K562 (cell line): Measurements from ENCODE around the gene GABRR3. TPM values are rescaled to one million over a fixed set of nuclear protein-coding genes. Genes with fewer than 3 reads are reported as not detected.

Experiments used
- ATAC-seq: fragments of 200-7000 bp; cut with Tn5 transposase; 3 replicates; pipeline ENCODE4 v1.9.1; 2020; ENCODE audit warnings: moderate library complexity
- BruUV-seq: library from RNA; stranded (reverse); fragments of 400-500 nt; replicated peaks from 2 replicates; lab custom pipeline; 2021; lab: Mats Ljungman, UMichigan
- CTCF ChIA-PET: fragments of 300-600 bp; formaldehyde crosslinking; extraction: SDS; loops from one replicate; lab custom pipeline; 2021; ENCODE audit warnings: low intra/inter-chr PET ratio; lab: Yijun Ruan, JAX
- POLR2A ChIA-PET: fragments of 300-600, 350-650 bp; sonication (Branson Sonifier 250); formaldehyde crosslinking; extraction: SDS; loops from one replicate; lab custom pipeline; 2021; ENCODE audit warnings: antibody characterized with exemption, inconsistent platforms; lab: Yijun Ruan, JAX
- DNase-seq, 4 experiments: peaks; one replicate each; pipeline versions ENCODE4 v3.0.0 to v3.0.0-alpha.2; 2011 to 2018; ENCODE audit warnings: low spot score in 3 of 4, mixed read lengths in 3 of 4; ENCODE audit errors: extremely low read depth in 1 of 4
- FAIRE-seq: peaks from 2 replicates; lab custom pipeline; 2011; peaks lifted over from hg19 to GRCh38; lab: Jason Lieb, UNC
- H2AFZ ChIP-seq: 2 replicates; pipeline ENCODE4 v1.6.0; 2011; ENCODE audit warnings: low read depth, low read length, control low read depth, inconsistent platforms
- H3K27ac ChIP-seq: fragments of 200-600 bp; 3 replicates; pipeline ENCODE4 v1.8.0; 2011; ENCODE audit warnings: low read depth, mild to moderate bottlenecking, control low read depth, inconsistent platforms, low read length, moderate library complexity, mixed read lengths; ENCODE audit errors: extremely low read depth
- H3K27me3 ChIP-seq, 2 experiments: fragments of 300-600 bp in 1 of 2; 2 replicates in 1 of 2; 3 replicates in 1 of 2; pipeline versions ENCODE4 v1.6.0 to v1.8.0; 2011; ENCODE audit warnings: inconsistent platforms in 2 of 2, low read length in 2 of 2, mild to moderate bottlenecking in 1 of 2, mixed read lengths in 1 of 2, moderate library complexity in 1 of 2; ENCODE audit not compliant: control insufficient read depth in 2 of 2, insufficient read depth in 2 of 2
- H3K36me3 ChIP-seq: fragments of 300-600 bp; 3 replicates; pipeline ENCODE4 v1.8.0; 2011; ENCODE audit warnings: mild to moderate bottlenecking, low read length, inconsistent platforms; ENCODE audit not compliant: control insufficient read depth, insufficient read depth
- H3K4me1 ChIP-seq, 2 experiments: fragments of 200-600 bp in 1 of 2; replicated peaks in 1 of 2; 2 replicates in 1 of 2; 3 replicates in 1 of 2; pipeline versions ENCODE4 v1.5.1 to v1.8.0; 2011; ENCODE audit warnings: inconsistent platforms in 2 of 2, low read length in 2 of 2, mild to moderate bottlenecking in 1 of 2, mixed read lengths in 1 of 2, moderate library complexity in 1 of 2; ENCODE audit not compliant: control insufficient read depth in 2 of 2, insufficient read depth in 2 of 2
- H3K4me2 ChIP-seq: 2 replicates; pipeline ENCODE4 v1.6.1; 2011; ENCODE audit warnings: low read length, control low read depth, inconsistent platforms, mixed read lengths; ENCODE audit not compliant: insufficient read depth
- H3K4me3 ChIP-seq: fragments of 200-600 bp; sonication (generic), shearing (Covaris generic); 2 replicates; pipeline ENCODE4 v1.5.1; 2016; ENCODE audit warnings: control low read depth, inconsistent platforms
- H3K79me2 ChIP-seq: fragments of 200-600 bp; 3 replicates; pipeline ENCODE4 v1.8.0; 2011; ENCODE audit warnings: low read length, inconsistent platforms; ENCODE audit not compliant: control insufficient read depth, insufficient read depth
- H3K9ac ChIP-seq, 2 experiments: 2 replicates each; pipeline versions ENCODE4 v1.6.0 to v1.6.1; 2011; ENCODE audit warnings: low read depth in 2 of 2, low read length in 2 of 2, control low read depth in 1 of 2, inconsistent platforms in 1 of 2, mild to moderate bottlenecking in 1 of 2, mixed read lengths in 1 of 2; ENCODE audit not compliant: insufficient read depth in 1 of 2
- H3K9me1 ChIP-seq: one replicate; pipeline ENCODE4 v1.6.0; 2011; ENCODE audit warnings: inconsistent platforms, mild to moderate bottlenecking, low read length, moderate library complexity; ENCODE audit not compliant: control insufficient read depth, insufficient read depth
- H3K9me3 ChIP-seq: replicated peaks from 2 replicates; pipeline ENCODE4 v1.5.1; 2011; ENCODE audit warnings: low read depth, low read length, inconsistent platforms; ENCODE audit not compliant: control insufficient read depth, insufficient read depth
- H4K20me1 ChIP-seq: replicated peaks from 2 replicates; pipeline ENCODE4 v1.6.1; 2011; ENCODE audit warnings: low read length, inconsistent platforms, mixed read lengths; ENCODE audit not compliant: control insufficient read depth, insufficient read depth
- BDP1 ChIP-seq: IDR thresholded peaks from 3 replicates; pipeline ENCODE4 v1.6.1; 2011; ENCODE audit not compliant: insufficient read length, insufficient read depth
- DDX20 ChIP-seq: fragments of 450-650 bp; IDR thresholded peaks from 2 replicates; pipeline ENCODE4 v1.6.1; 2016; ENCODE audit warnings: missing genetic modification characterization, low read depth, mild to moderate bottlenecking, missing compliant biosample characterization, moderate library complexity
- DMBX1 ChIP-seq: fragments of 250-450 bp; sonication (Bioruptor Pico); IDR thresholded peaks from 2 replicates; pipeline ENCODE4 v1.8.0; 2022; ENCODE audit warnings: inconsistent platforms, mild to moderate bottlenecking, moderate library complexity, borderline replicate concordance
- ETS2 ChIP-seq: IDR thresholded peaks from 2 replicates; pipeline ENCODE4 v1.6.1; 2016; ENCODE audit warnings: borderline replicate concordance, missing genetic modification characterization, mild to moderate bottlenecking, moderate library complexity, missing compliant biosample characterization; ENCODE audit not compliant: poor library complexity, severe bottlenecking
- FOSL1 ChIP-seq: fragments of 200-800 bp; sonication (Bioruptor generic); conservative IDR thresholded peaks from 2 replicates; pipeline ENCODE4 v1.6.1; 2016; ENCODE audit warnings: missing genetic modification characterization, missing compliant biosample characterization
- HLTF ChIP-seq: fragments of 450-650 bp; IDR thresholded peaks from 2 replicates; pipeline ENCODE4 v1.6.1; 2016
- MEF2D ChIP-seq: conservative IDR thresholded peaks from 2 replicates; pipeline ENCODE4 v1.6.1; 2016; ENCODE audit warnings: low read depth, missing genetic modification characterization, missing compliant biosample characterization
- NFRKB ChIP-seq: fragments of 450-650 bp; IDR thresholded peaks from 2 replicates; pipeline ENCODE4 v1.6.1; 2016; ENCODE audit warnings: low read depth
- PCBP1 ChIP-seq: fragments of 200-400 bp; formaldehyde crosslinking; IDR thresholded peaks from 2 replicates; pipeline ENCODE4 v1.6.1; 2018; ENCODE audit warnings: mild to moderate bottlenecking, low read depth, low read length; ENCODE audit not compliant: poor library complexity, severe bottlenecking
- PRMT5 ChIP-seq: sonication (generic); formaldehyde crosslinking; IDR thresholded peaks from 2 replicates; pipeline ENCODE4 v1.5.0; 2020; ENCODE audit warnings: missing genetic modification reagents
- TBL1XR1 ChIP-seq, 2 experiments: IDR thresholded peaks; 2 replicates each; pipeline ENCODE4 v1.6.1; 2012; ENCODE audit warnings: improper control_type of control experiment in 2 of 2, low read length in 2 of 2, mild to moderate bottlenecking in 1 of 2
- THRA ChIP-seq: fragments of 450-650 bp; IDR thresholded peaks from 2 replicates; pipeline ENCODE4 v1.6.1; 2017; ENCODE audit warnings: mild to moderate bottlenecking, moderate library complexity
- ZC3H8 ChIP-seq: fragments of 450-650 bp; IDR thresholded peaks from 2 replicates; pipeline ENCODE4 v1.6.1; 2017
- ZFP30 ChIP-seq: fragments of 250-450 bp; sonication (Bioruptor Pico); IDR thresholded peaks from 2 replicates; pipeline ENCODE4 v1.8.0; 2022; ENCODE audit warnings: moderate library complexity, mild to moderate bottlenecking, inconsistent platforms, borderline replicate concordance
- ZKSCAN8 ChIP-seq: fragments of 200-800 bp; sonication (Bioruptor generic); IDR thresholded peaks from 2 replicates; pipeline ENCODE4 v1.6.1; 2016; ENCODE audit warnings: missing genetic modification characterization, missing compliant biosample characterization
- ZNF134 ChIP-seq: fragments of 250-450 bp; sonication (Bioruptor Pico); conservative IDR thresholded peaks from 2 replicates; pipeline ENCODE4 v1.4.0; 2020
- ZNF384 ChIP-seq: IDR thresholded peaks from 2 replicates; pipeline ENCODE4 v1.6.1; 2012; ENCODE audit warnings: low read depth, low read length, improper control_type of control experiment
- ZNF764 ChIP-seq: fragments of 250-450 bp; sonication (Bioruptor Pico); IDR thresholded peaks from 2 replicates; pipeline ENCODE4 v1.4.0; 2020; ENCODE audit warnings: low read depth, mild to moderate bottlenecking, moderate library complexity
- WGBS: fragments of 100-300 bp; shearing (Covaris generic); methylation state at CpG from one replicate; pipeline ENCODE4 v1.1.6; 2016; ENCODE audit warnings: low coverage, mixed read lengths; ENCODE audit not compliant: insufficient coverage; ENCODE audit errors: missing lambda C conversion rate; 5-methylcytosine and 5-hydroxymethylcytosine counted together
- in situ Hi-C: fragments of 300-500 bp; cut with MboI; formaldehyde crosslinking; loops from 4 replicates; pipeline ENCODE4 v1.15.0; 2018; ENCODE audit warnings: inconsistent platforms, mixed read lengths
- intact Hi-C: fragments of 100-400 bp; cut with micrococcal nuclease; formaldehyde crosslinking; loops from 2 replicates; pipeline ENCODE4 v1.14.2; 2022
- polyA plus RNA-seq, 8 experiments: library from polyadenylated mRNA; depleted of rRNA in 4 of 8; stranded (reverse) in 5 of 8; unstranded in 3 of 8; fragments of >200 nt; fragmentation: Nextera tagmentation in 2 of 8; fragmentation: Illumina TruSeq in 1 of 8; extraction: Ambion mirVana in 2 of 8; extraction: Trizol in 1 of 8; gene quantifications; 2 replicates each; pipeline versions ENCODE4 v1.2.1 to v1.2.3, GENCODE V29; 2011 to 2014; ENCODE audit warnings: inconsistent platforms in 1 of 8, missing spikeins in 1 of 8
- total RNA-seq, 7 experiments: library from RNA; depleted of rRNA in 6 of 7; stranded (reverse); fragments of >200 nt in 6 of 7; fragmentation: Illumina TruSeq in 2 of 7; extraction: Trizol in 2 of 7; gene quantifications; 2 replicates each; pipeline versions ENCODE4 v1.2.1 to v1.2.3, GENCODE V29; 2011 to 2021; ENCODE audit warnings: low replicate concordance in 1 of 7

GABRR3 gene
- total and polyA plus RNA-seq, 9 of the 15 experiments (the other 6 are each of a cell fraction or from before 2014, with no cell fraction given): not detected

- in situ Hi-C loops: no loop called here
- H3K4me1 ChIP-seq: peaks cover 0 to 4% of the 10 kb centered on the region in 2 experiments; a peak in 1 of 5 replicates
- no TSS peak for BruUV-seq
- POLR2A ChIA-PET: interaction anchor here (1.8 kb wide), 1 partner anchor 27 kb away, joined by 5 read pairs; no protein-coding TSS in a partner anchor
- no peaks in the 10 kb centered on the region for H4K20me1 ChIP-seq
- no peak overlapping the region for H3K9ac ChIP-seq
- no peaks in the 10 kb centered on the region for H3K79me2 ChIP-seq
- intact Hi-C loops: no loop called here
- H3K4me2 ChIP-seq: no peak overlapping the region
- H3K9me1 ChIP-seq: no peaks in the 10 kb centered on the region
- H3K36me3 ChIP-seq: peaks cover 8% of the 10 kb centered on the region; the same call in 1 of the 3 replicates
- H2AFZ ChIP-seq: no peak overlapping the region
- no peaks in the 10 kb centered on the region for H3K9me3 ChIP-seq
- WGBS: 83% methylated on average over 1 of the region's 1 CpG
- ATAC-seq (no peak), DNase-seq (no peak), FAIRE-seq (no peak)
- TF ChIP-seq ZKSCAN8 (CRISPR knock-in tag): no peak
- no peak overlapping the region for H3K27ac ChIP-seq
- H3K4me3 ChIP-seq: no peak overlapping the region
- CTCF ChIA-PET: no interaction called here
- no peaks in the 10 kb centered on the region for H3K27me3 ChIP-seq
Measured at GRCh38 chr3:97938444-97938843, 96.7 kb downstream of the GABRR3 start.

- no peak overlapping the region for H3K4me2 ChIP-seq
- H3K79me2 ChIP-seq: no peaks in the 10 kb centered on the region
- no peaks in the 10 kb centered on the region for H3K27me3 ChIP-seq
- no peak for DNase-seq
- ChIA-PET POLR2A (interaction anchor here (1.8 kb wide), 1 partner anchor 26 kb away, joined by 5 read pairs; no protein-coding TSS in a partner anchor), CTCF (no interaction called here)
- no peak overlapping the region for H3K27ac ChIP-seq
- no peaks in the 10 kb centered on the region for H4K20me1 ChIP-seq
- H3K4me3 ChIP-seq: no peak overlapping the region
- BruUV-seq: no TSS peak
- in situ Hi-C loops (no loop called here), intact Hi-C loops (no loop called here)
- H3K36me3 ChIP-seq: no peaks in the 10 kb centered on the region; the same call in 2 of the 3 replicates
- no peak overlapping the region for H3K9ac ChIP-seq
- no peak for ATAC-seq
- H3K9me1 ChIP-seq: no peaks in the 10 kb centered on the region
- 63% methylated on average over 2 of the region's 2 CpGs for WGBS
- H2AFZ ChIP-seq: no peak overlapping the region
- H3K9me3 ChIP-seq: no peaks in the 10 kb centered on the region
- H3K4me1 ChIP-seq: peaks cover 0 to 10% of the 10 kb centered on the region in 2 experiments; a peak in 2 of 5 replicates
- FAIRE-seq: no peak
- TF ChIP-seq BDP1 (no peak), DDX20 (no peak), PRMT5 (CRISPR knock-in tag) (no peak), ETS2 (tag) (no peak), ZNF134 (no peak), NFRKB (no peak), DMBX1 (no peak), THRA (no peak), HLTF (no peak), ZNF764 (CRISPR knock-in tag) (no peak), FOSL1 (tag) (no peak), ZFP30 (no peak), PCBP1 (no peak), ZC3H8 (no peak), TBL1XR1 (IDR thresholded peaks at IDR 0.05; ENCODE audit: low read length in 2 of 2) (no peak), ZNF384 (no peak), MEF2D (tag) (no peak)
Measured at GRCh38 chr3:97937205-97937604, 97.9 kb downstream of the GABRR3 start.
